GM19395 (cell line): ENCODE data around the gene MEN1.
"Not testable (repeated sequence)": the region's sequence is repeated elsewhere in the genome, so short reads cannot be mapped to it uniquely, and the experiment has no call there.

Experiments used
- ATAC-seq: cut with Tn5 transposase; IDR thresholded peaks from one replicate; pipeline ENCODE4 v1.9.1; 2021; ENCODE audit warnings: mild to moderate bottlenecking, moderate library complexity; ENCODE audit not compliant: unreplicated experiment

The MEN1 gene

GRCh38 chr11:64834031-64834722 lies 23.8 kb upstream of the MEN1 start:
- ATAC-seq = no peak

- ATAC-seq = no peak
Observed at GRCh38 chr11:64833509-64833908, 23.2 kb upstream of the MEN1 start.

GRCh38 chr11:64833198-64833502 lies 22.8 kb upstream of the MEN1 start:
- no peak for ATAC-seq

- ATAC-seq = no peak
Observed at GRCh38 chr11:64832467-64833197, 22.3 kb upstream of the MEN1 start.

GRCh38 chr11:64831411-64831891 lies 21.1 kb upstream of the MEN1 start:
- no peak for ATAC-seq

GRCh38 chr11:64829536-64830251 lies 19.3 kb upstream of the MEN1 start:
- no peak for ATAC-seq

- no peak for ATAC-seq
Observed at GRCh38 chr11:64827451-64827839, 17.1 kb upstream of the MEN1 start.

GRCh38 chr11:64826578-64827450 lies 16.5 kb upstream of the MEN1 start:
- no peak for ATAC-seq

GRCh38 chr11:64826062-64826461 lies 15.7 kb upstream of the MEN1 start:
- ATAC-seq = no peak

- no peak for ATAC-seq
Observed at GRCh38 chr11:64823568-64824119, 13.3 kb upstream of the MEN1 start.

GRCh38 chr11:64817476-64817875 lies 7.1 kb upstream of the MEN1 start:
- ATAC-seq = no peak

GRCh38 chr11:64815433-64815832 lies 5.1 kb upstream of the MEN1 start:
- ATAC-seq = not testable (repeated sequence)

GRCh38 chr11:64814712-64815187 lies 4.4 kb upstream of the MEN1 start:
- peak; percentile 55 for ATAC-seq

GRCh38 chr11:64813826-64814225 lies 3.5 kb upstream of the MEN1 start:
- no peak for ATAC-seq

- ATAC-seq = peak; percentile 24
Observed at GRCh38 chr11:64810891-64811272, 531 bp upstream of the MEN1 start.

- ATAC-seq = no peak
Observed at GRCh38 chr11:64809781-64810241, 540 bp downstream of the MEN1 start.

- ATAC-seq = no peak
Observed at GRCh38 chr11:64805481-64805880, 4.9 kb downstream of the MEN1 start.

- ATAC-seq = no peak
Observed at GRCh38 chr11:64804346-64805210, 5.8 kb downstream of the MEN1 start.

GRCh38 chr11:64803846-64804345 lies 6.5 kb downstream of the MEN1 start:
- no peak for ATAC-seq
